ENCODE results near the gene TEX30.
A peak's percentile ranks its signal among the peaks of the same experiment; 100 is the strongest.

TEX30 gene

DNA sequence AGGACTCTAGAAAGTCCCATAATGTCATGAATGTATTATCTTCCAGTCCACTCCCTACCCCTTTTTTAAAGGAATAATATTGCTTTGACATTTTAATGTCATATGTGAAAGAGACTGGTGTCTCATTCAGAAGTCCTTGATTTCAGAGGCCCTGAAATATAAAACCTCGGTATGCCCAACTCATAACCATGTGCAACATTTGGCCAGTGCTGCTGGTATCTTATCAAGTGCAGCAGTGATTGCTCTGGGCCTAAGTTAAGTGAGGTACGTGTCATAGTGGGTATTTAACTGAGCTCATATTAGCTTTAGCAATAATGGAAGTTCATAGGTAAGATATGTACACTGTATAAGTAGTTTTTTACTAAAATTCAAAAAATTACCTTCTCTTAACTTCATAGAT lies 14.7 kb downstream of the TEX30 start:
- no peak overlapping the region for H3K9ac ChIP-seq (ENCODE audit: low read length)
- no peak for DNase-seq (ENCODE audit: low read depth)
- no peak overlapping the region for H3K4me3 ChIP-seq (ENCODE audit: low read length)
- H3K9me3 ChIP-seq (ENCODE audit: control insufficient read depth, low read length) = no peaks in the 10 kb centered on the region
- no peaks in the 10 kb centered on the region for H3K36me3 ChIP-seq (ENCODE audit: control insufficient read depth, insufficient read depth, low read length, severe bottlenecking)
- H3K27me3 ChIP-seq (replicated peaks; ENCODE audit: control insufficient read depth, insufficient read depth, low read length) = no peaks in the 10 kb centered on the region
- H3K4me1 ChIP-seq (ENCODE audit: control insufficient read depth, insufficient read depth, low read length) = no peaks in the 10 kb centered on the region

DNA sequence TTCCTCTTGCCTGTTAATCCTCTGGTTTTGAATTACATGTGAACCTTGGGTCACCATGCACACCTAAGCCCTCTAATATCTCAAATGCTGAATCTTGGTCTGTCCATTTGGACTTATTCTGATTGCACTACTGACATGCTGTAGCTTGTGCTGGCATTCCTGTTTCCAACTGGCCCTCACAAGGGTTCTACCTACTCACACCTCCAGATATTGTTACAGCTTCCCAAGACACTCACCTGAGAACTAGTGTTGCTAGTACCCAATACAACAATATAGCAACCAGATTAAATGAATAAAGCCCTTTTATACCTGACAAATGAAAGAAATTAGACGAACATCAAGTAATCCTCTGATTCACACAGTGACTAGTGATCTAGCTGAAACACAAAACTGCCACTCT lies 16.6 kb downstream of the TEX30 start:
- H3K9ac ChIP-seq (ENCODE audit: low read length) = no peak overlapping the region
- no peaks in the 10 kb centered on the region for H3K27me3 ChIP-seq (replicated peaks; ENCODE audit: control insufficient read depth, insufficient read depth, low read length)
- no peaks in the 10 kb centered on the region for H3K9me3 ChIP-seq (ENCODE audit: control insufficient read depth, low read length)
- no peaks in the 10 kb centered on the region for H3K36me3 ChIP-seq (ENCODE audit: control insufficient read depth, insufficient read depth, low read length, severe bottlenecking)
- H3K4me1 ChIP-seq (ENCODE audit: control insufficient read depth, insufficient read depth, low read length) = no peaks in the 10 kb centered on the region
- no peak for DNase-seq (ENCODE audit: low read depth)
- H3K4me3 ChIP-seq (ENCODE audit: low read length) = no peak overlapping the region

DNA sequence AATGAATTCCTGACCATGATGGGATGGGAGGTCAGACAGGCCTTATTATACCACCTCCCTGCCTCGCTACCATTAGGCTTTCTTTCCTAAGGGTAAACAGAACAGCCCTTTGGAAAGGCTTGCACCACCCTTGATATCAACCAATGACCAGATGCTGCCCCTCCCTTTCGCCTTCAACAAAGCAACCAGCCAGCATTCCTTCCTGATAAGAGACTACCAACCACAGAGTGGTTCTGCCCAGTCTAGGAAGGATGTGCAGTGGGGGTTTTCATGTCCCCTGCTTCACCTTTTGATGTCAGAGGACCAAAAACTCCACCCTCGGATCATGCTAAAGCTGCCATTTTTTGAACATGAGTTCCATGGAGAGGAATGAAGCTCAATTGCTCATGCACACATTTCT lies 21.7 kb downstream of the TEX30 start:
- Histone ChIP-seq H3K9me3 (ENCODE audit: control insufficient read depth, low read length) (no peaks in the 10 kb centered on the region), H3K4me1 (ENCODE audit: control insufficient read depth, insufficient read depth, low read length) (no peaks in the 10 kb centered on the region), H3K27me3 (replicated peaks; ENCODE audit: control insufficient read depth, insufficient read depth, low read length) (peaks cover 2% of the 10 kb centered on the region), H3K36me3 (ENCODE audit: control insufficient read depth, insufficient read depth, low read length, severe bottlenecking) (no peaks in the 10 kb centered on the region), H3K9ac (ENCODE audit: low read length) (no peak overlapping the region), H3K4me3 (ENCODE audit: low read length) (no peak overlapping the region)
- no peak for DNase-seq (ENCODE audit: low read depth)

DNA sequence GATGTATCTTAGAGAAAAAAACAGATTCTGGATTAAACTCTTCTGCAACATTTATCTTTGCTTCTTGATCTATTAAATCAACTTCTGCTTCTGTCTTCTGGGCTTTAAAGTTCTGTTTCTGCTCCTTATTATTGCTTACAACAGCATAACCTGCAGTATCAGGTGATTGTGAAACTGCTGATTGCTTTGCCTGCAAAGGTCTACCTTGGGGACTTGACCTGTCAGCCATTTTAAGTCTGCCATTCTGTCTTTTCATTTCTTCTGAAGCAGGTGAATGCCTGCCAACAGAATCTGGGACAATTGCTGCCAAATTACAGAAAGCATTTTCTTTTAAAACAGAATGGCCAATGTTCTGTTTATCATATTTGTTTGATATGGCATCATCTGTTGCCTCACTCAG lies 31.1 kb downstream of the TEX30 start:
- Histone ChIP-seq H3K4me1 (ENCODE audit: control insufficient read depth, insufficient read depth, low read length) (no peaks in the 10 kb centered on the region), H3K4me3 (ENCODE audit: low read length) (no peak overlapping the region), H3K27me3 (replicated peaks; ENCODE audit: control insufficient read depth, insufficient read depth, low read length) (peaks cover 36% of the 10 kb centered on the region), H3K36me3 (ENCODE audit: control insufficient read depth, insufficient read depth, low read length, severe bottlenecking) (no peaks in the 10 kb centered on the region), H3K9ac (ENCODE audit: low read length) (no peak overlapping the region), H3K9me3 (ENCODE audit: control insufficient read depth, low read length) (peaks cover 30% of the 10 kb centered on the region)
- DNase-seq (ENCODE audit: low read depth) = no peak

DNA sequence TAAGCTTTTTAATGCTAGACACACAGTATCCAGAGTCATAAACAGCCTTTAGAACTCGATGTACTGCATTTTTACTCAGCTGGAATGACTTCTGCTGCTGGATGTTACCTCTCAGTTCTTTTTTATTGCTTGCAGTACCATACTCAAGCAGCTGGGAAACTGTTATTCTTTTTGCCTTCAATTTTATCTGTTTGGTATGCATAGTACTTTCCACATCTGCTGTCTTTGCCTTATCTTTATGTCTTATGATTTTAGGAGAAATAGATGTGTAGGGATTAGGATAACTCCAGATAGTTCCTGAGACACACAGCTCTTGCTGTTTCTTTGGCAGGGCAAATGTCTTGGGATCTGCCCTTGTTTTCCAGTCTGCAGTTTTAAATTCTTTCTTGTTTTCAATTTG lies 31.5 kb downstream of the TEX30 start:
- H3K4me1 ChIP-seq (ENCODE audit: control insufficient read depth, insufficient read depth, low read length) = no peaks in the 10 kb centered on the region
- no peaks in the 10 kb centered on the region for H3K36me3 ChIP-seq (ENCODE audit: control insufficient read depth, insufficient read depth, low read length, severe bottlenecking)
- peaks cover 40% of the 10 kb centered on the region for H3K27me3 ChIP-seq (replicated peaks; ENCODE audit: control insufficient read depth, insufficient read depth, low read length)
- no peak overlapping the region for H3K4me3 ChIP-seq (ENCODE audit: low read length)
- DNase-seq (ENCODE audit: low read depth) = no peak
- H3K9ac ChIP-seq (ENCODE audit: low read length) = no peak overlapping the region
- peaks cover 35% of the 10 kb centered on the region for H3K9me3 ChIP-seq (ENCODE audit: control insufficient read depth, low read length)

DNA sequence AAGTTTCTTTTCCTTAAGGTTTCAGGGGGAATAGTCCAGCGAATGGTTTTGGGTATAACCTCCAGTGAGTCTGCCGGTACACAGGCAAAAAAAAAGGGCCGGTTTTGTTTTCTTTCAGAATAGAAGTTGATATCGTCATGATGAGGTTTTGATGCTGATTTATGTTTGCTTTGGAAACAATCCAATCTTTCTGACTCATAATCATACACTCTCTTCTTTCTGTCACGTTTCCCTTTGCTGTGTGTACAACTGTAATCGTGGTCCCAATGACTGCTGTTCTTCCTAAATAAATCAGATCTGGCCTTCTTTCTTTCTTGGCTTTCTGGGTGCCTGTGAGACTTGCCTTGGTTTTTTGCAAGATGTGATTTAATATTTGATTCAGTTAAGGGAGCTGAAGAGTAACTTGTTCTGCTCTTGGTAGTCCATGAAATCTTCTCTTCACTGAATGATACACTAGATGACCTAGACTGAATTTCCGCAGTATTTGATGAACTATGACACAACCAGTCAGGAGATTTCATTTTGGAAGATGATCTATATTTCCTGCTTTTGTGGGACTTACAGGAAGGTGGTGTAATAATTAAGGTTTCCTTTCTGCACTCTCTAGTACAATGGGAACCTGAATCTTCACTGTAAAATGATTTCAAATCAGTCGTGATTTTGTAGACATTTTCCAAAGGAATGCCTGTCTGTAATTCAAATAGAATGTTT lies 43.9 kb downstream of the TEX30 start:
- peak; percentile 78 for DNase-seq (ENCODE audit: low read depth)

DNA sequence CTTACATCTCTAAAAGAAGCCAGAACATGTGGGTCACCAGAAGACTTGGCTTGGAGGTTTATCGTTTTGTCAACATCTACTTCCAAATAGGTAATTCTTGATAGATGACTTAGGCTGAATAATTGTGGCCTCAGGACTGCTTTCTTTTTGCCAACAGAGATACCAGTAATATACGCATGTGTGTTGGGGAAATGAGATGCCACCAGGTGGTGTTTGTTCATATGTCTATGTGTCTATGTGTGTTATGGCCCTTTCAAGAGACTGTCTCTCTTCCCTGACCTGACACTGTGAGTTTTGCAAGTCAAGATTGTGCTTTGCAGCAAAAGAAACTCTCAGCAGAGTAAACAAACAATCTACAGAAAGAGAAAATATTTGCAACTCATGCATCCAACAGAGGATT lies 47.2 kb downstream of the TEX30 start:
- no peaks in the 10 kb centered on the region for H3K36me3 ChIP-seq (ENCODE audit: control insufficient read depth, insufficient read depth, low read length, severe bottlenecking)
- DNase-seq (ENCODE audit: low read depth) = no peak
- no peaks in the 10 kb centered on the region for H3K27me3 ChIP-seq (replicated peaks; ENCODE audit: control insufficient read depth, insufficient read depth, low read length)
- H3K4me1 ChIP-seq (ENCODE audit: control insufficient read depth, insufficient read depth, low read length) = peaks cover 28% of the 10 kb centered on the region
- no peak overlapping the region for H3K9ac ChIP-seq (ENCODE audit: low read length)
- H3K4me3 ChIP-seq (ENCODE audit: low read length) = no peak overlapping the region
- H3K9me3 ChIP-seq (ENCODE audit: control insufficient read depth, low read length) = no peaks in the 10 kb centered on the region

More for the DNA sequence above, 43.9 kb downstream of the TEX30 start:
- Histone ChIP-seq H3K4me3 (ENCODE audit: low read length) (peak overlapping the region; percentile 69), H3K4me1 (ENCODE audit: control insufficient read depth, insufficient read depth, low read length) (peaks cover 19% of the 10 kb centered on the region), H3K9ac (ENCODE audit: low read length) (peak overlapping the region; percentile 18), H3K36me3 (ENCODE audit: control insufficient read depth, insufficient read depth, low read length, severe bottlenecking) (no peaks in the 10 kb centered on the region), H3K27me3 (replicated peaks; ENCODE audit: control insufficient read depth, insufficient read depth, low read length) (peaks cover 3% of the 10 kb centered on the region), H3K9me3 (ENCODE audit: control insufficient read depth, low read length) (no peaks in the 10 kb centered on the region)

DNA sequence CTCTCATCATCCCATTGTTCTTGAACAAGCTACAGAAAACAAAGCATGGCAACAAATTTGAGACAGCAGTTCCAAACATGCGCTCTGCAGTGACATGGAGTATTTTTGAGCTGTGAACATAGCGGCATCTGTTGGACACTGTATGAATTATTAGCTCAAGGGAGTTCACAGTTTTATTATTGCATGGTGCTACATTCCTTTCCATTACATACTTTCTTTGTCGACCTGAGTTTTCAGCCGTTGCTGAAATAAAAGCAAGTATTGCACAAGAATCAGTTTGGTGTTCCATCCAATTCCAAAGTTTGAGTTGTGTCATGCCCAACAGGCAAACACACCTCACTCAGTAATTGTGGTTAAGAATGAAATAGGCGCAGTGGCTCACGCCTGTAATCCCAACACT lies 48.7 kb downstream of the TEX30 start:
- H3K36me3 ChIP-seq (ENCODE audit: control insufficient read depth, insufficient read depth, low read length, severe bottlenecking) = no peaks in the 10 kb centered on the region
- H3K27me3 ChIP-seq (replicated peaks; ENCODE audit: control insufficient read depth, insufficient read depth, low read length) = no peaks in the 10 kb centered on the region
- H3K9ac ChIP-seq (ENCODE audit: low read length) = no peak overlapping the region
- H3K4me1 ChIP-seq (ENCODE audit: control insufficient read depth, insufficient read depth, low read length) = peaks cover 16% of the 10 kb centered on the region
- H3K9me3 ChIP-seq (ENCODE audit: control insufficient read depth, low read length) = no peaks in the 10 kb centered on the region
- no peak overlapping the region for H3K4me3 ChIP-seq (ENCODE audit: low read length)
- peak; percentile 47 for DNase-seq (ENCODE audit: low read depth)

DNA sequence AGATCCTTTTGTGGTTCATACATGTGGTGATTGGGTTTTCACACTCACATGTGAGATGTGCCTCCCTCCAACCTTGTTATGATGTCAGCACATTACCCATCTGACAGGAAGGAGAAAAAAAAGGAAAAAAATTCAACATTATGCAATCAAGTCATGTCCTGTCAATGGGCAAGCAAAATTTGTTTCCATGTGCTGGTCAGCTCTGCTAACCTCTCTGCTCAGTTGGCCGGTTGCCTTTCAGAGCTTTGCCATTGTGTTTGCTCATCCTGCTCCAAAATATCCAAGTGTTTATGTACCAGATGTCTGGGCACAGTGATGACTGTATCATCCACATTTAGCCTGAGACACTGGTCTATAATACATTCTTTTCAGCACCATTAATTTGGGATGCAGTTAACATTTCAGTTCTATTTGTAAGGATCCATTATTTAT lies 51.8 kb downstream of the TEX30 start:
- Histone ChIP-seq H3K36me3 (ENCODE audit: control insufficient read depth, insufficient read depth, low read length, severe bottlenecking) (no peaks in the 10 kb centered on the region), H3K4me3 (ENCODE audit: low read length) (no peak overlapping the region), H3K4me1 (ENCODE audit: control insufficient read depth, insufficient read depth, low read length) (peaks cover 14% of the 10 kb centered on the region), H3K9me3 (ENCODE audit: control insufficient read depth, low read length) (no peaks in the 10 kb centered on the region), H3K27me3 (replicated peaks; ENCODE audit: control insufficient read depth, insufficient read depth, low read length) (no peaks in the 10 kb centered on the region), H3K9ac (ENCODE audit: low read length) (no peak overlapping the region)
- DNase-seq (ENCODE audit: low read depth) = no peak

DNA sequence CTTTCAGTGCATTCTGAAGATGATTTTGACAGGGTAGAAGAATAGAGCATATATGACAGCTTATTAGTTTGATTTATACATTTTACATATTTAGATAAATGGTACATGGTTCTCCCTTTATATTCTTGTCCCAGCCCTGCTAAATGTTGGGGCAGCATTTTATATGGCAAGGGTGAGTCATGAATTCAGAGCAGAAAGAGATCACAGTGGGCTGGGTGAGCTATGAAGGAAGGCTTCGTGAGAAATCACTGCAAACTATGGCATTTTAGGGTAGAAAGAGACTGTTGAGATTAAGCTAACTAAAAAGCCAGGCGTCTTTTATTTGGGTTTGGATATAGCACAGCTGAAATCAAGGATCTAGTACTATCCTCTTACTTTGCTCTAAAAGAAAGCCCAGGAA lies 54.8 kb downstream of the TEX30 start:
- no peaks in the 10 kb centered on the region for H3K9me3 ChIP-seq (ENCODE audit: control insufficient read depth, low read length)
- H3K4me3 ChIP-seq (ENCODE audit: low read length) = no peak overlapping the region
- no peaks in the 10 kb centered on the region for H3K36me3 ChIP-seq (ENCODE audit: control insufficient read depth, insufficient read depth, low read length, severe bottlenecking)
- H3K9ac ChIP-seq (ENCODE audit: low read length) = no peak overlapping the region
- H3K4me1 ChIP-seq (ENCODE audit: control insufficient read depth, insufficient read depth, low read length) = peaks cover 14% of the 10 kb centered on the region
- peak; percentile 33 for DNase-seq (ENCODE audit: low read depth)
- H3K27me3 ChIP-seq (replicated peaks; ENCODE audit: control insufficient read depth, insufficient read depth, low read length) = no peaks in the 10 kb centered on the region
